Heart left ventricle (tissue), 16 donors: ENCODE results near the gene SMIM23. TPM values are rescaled to one million over a fixed set of nuclear protein-coding genes. Genes with fewer than 3 reads are reported as not detected.

Experiments used
- ATAC-seq, 4 donors: fragments of 200-7000 bp; cut with Tn5 transposase; one replicate each; pipeline ENCODE4 v1.9.1; 2020 to 2022; ENCODE audit warnings: moderate library complexity in 4 of 4, mild to moderate bottlenecking in 3 of 4, moderate number of reproducible peaks in 1 of 4
- DNase-seq, 5 donors: peaks; one replicate each; pipeline ENCODE4 v3.0.0-alpha.2; 2020
- H3K27ac ChIP-seq, 12 donors: fragments of 200-600 bp; sonication (generic) in 4 of 12; one replicate each; pipeline versions ENCODE4 v1.5.0 to v1.8.0; 2016 to 2022; ENCODE audit warnings: mild to moderate bottlenecking in 2 of 12
- H3K27me3 ChIP-seq, 9 donors: fragments of 200-600 bp; sonication (generic) in 2 of 9; one replicate each; pipeline versions ENCODE4 v1.5.1 to v1.8.0; 2016 to 2022; ENCODE audit warnings: mild to moderate bottlenecking in 3 of 9
- H3K36me3 ChIP-seq, 9 donors: fragments of 200-600 bp; sonication (generic) in 2 of 9; one replicate each; pipeline versions ENCODE4 v1.5.0 to v1.8.0; 2018 to 2022; ENCODE audit warnings: mild to moderate bottlenecking in 2 of 9
- H3K4me1 ChIP-seq, 12 donors: fragments of 200-600 bp; sonication (generic) in 4 of 12; one replicate each; pipeline versions ENCODE4 v1.5.0 to v1.8.0; 2016 to 2022; ENCODE audit warnings: mild to moderate bottlenecking in 3 of 12
- H3K4me3 ChIP-seq, 12 donors: fragments of 200-600 bp; sonication (generic) in 4 of 12; one replicate each; pipeline versions ENCODE4 v1.5.0 to v1.8.0; 2017 to 2022; ENCODE audit warnings: mild to moderate bottlenecking in 9 of 12, moderate library complexity in 4 of 12
- H3K9me3 ChIP-seq, 12 donors: fragments of 200-600 bp; sonication (generic) in 4 of 12; one replicate each; pipeline versions ENCODE4 v1.5.0 to v1.8.0; 2016 to 2022; ENCODE audit warnings: mild to moderate bottlenecking in 1 of 12
- CTCF ChIP-seq, 12 donors: fragments of 200-600 bp; sonication (generic) in 4 of 12; IDR thresholded peaks; one replicate each; pipeline versions ENCODE4 v1.5.0 to v1.8.0; 2018 to 2022; ENCODE audit warnings: antibody characterized with exemption in 12 of 12, mild to moderate bottlenecking in 5 of 12
- POLR2A ChIP-seq, 2 donors: fragments of 450-650 bp; IDR thresholded peaks; one replicate each; pipeline ENCODE4 v1.6.1; 2017; ENCODE audit warnings: antibody characterized with exemption in 2 of 2, mild to moderate bottlenecking in 2 of 2, moderate library complexity in 2 of 2
- WGBS, 4 donors: extraction: QIAGEN DNeasy Blood & Tissue Kit in 2 of 4; methylation state at CpG; one replicate each; pipeline versions ENCODE4 v1.1.5 to v1.1.7; 2013 to 2018; 5-methylcytosine and 5-hydroxymethylcytosine counted together
- intact Hi-C, 10 donors: fragments of 100-400 bp; cut with DNase I; formaldehyde crosslinking; loops; one replicate each; pipeline versions ENCODE4 v1.11.1 to v1.14.2; 2022
- polyA plus RNA-seq, 2 donors: library from polyadenylated mRNA; stranded (reverse); fragments of 200-250 nt; gene quantifications; one replicate each; pipeline ENCODE4 v1.2.3, GENCODE V29; 2013
- total RNA-seq, 9 donors: library from RNA; depleted of rRNA in 2 of 9; stranded (reverse); fragments of >200 nt in 2 of 9; fragmentation: NEBNext Ultra II Directional in 3 of 9; extraction: Animal tissue kit (Norgen Biotek cat#: 25700) in 3 of 9; gene quantifications; one replicate each; pipeline versions ENCODE4 v1.1.0 to v1.2.4, GENCODE V29; 2016 to 2023
- donor health status: ischemic (EF 13 %, LVEDD 7.1; RV severe dilation, severe dysfunction).
- donor health status: healthy with polysubstance abuse.
- donor health status: DM: no; HTN: yes; CAD: no.
- donor health status: DM: no; HTN: no; CAD: no.
- donor health status: ischemic (EF 25% LVEDD 6.9; RV normal size, moderate dysfunction).
- donor health status: ischemic (EF 25% LVEDD 5.7; RV mildly dilated, moderate dysfunction).
- donor health status: healthy.
- donor health status: DM: yes; HTN: yes; CAD: no.
- donor health status: ischemic (EF 35%, LVEDD 5.7; RV mildly dilated, moderate dysfunction).
- donor health status: nonischemic (EF 11% LVEDD 7.7; RV severe dilation, severe dysfunction).
- donor health status: DM: yes; HTN: yes; CAD: no.
- donor health status: PGD.
- donor health status: ischemic (EF 29% LVEDD 5.4; RV normal size, mild dysfunction).
- donor health status: nonischemic (EF 23%, LVEDD 6.1; RV moderate dilation, normal function).

SMIM23 gene
- total and polyA plus RNA-seq, 11 donors = not detected

- TF ChIP-seq CTCF (IDR thresholded peaks at IDR 0.05) = no peak
- no peak for TF ChIP-seq POLR2A (IDR thresholded peaks at IDR 0.05)
- peaks cover 0 to 7% (median 0%) of the 10 kb centered on the region in 9 donors for H3K27me3 ChIP-seq
- no peaks in the 10 kb centered on the region for H3K36me3 ChIP-seq
- WGBS, 4 donors = 86 to 95% (median 91%) methylated on average over 1 of the region's 1 CpG
- H3K4me3 ChIP-seq = no peak overlapping the region
- H3K27ac ChIP-seq = no peak overlapping the region
- intact Hi-C loops = no loop called here
- H3K9me3 ChIP-seq = no peaks in the 10 kb centered on the region
- ATAC-seq (no peak), DNase-seq (no peak)
- H3K4me1 ChIP-seq = no peaks in the 10 kb centered on the region
Measured at GRCh38 chr5:171789353-171789752, 3.7 kb downstream of the SMIM23 start.

- Histone ChIP-seq H3K36me3 (no peaks in the 10 kb centered on the region), H3K27me3 (peaks cover 0 to 7% (median 0%) of the 10 kb centered on the region in 9 donors), H3K9me3 (no peaks in the 10 kb centered on the region), H3K4me1 (no peaks in the 10 kb centered on the region), H3K27ac (no peak overlapping the region), H3K4me3 (no peak overlapping the region)
- TF ChIP-seq POLR2A (IDR thresholded peaks at IDR 0.05) = no peak
- TF ChIP-seq CTCF (IDR thresholded peaks at IDR 0.05) = no peak
- intact Hi-C loops = no loop called here
- 83 to 88% (median 87%) methylated on average over 2 of the region's 2 CpGs for WGBS, 4 donors
- ATAC-seq = no peak
- no peak for DNase-seq
Measured at GRCh38 chr5:171790408-171790807, 4.8 kb downstream of the SMIM23 start.

GRCh38 chr5:171794470-171794960 lies 8.9 kb downstream of the SMIM23 start:
- WGBS, 4 donors = 44 to 64% (median 51%) methylated on average over 2 of the region's 2 CpGs
- peak in 1 of 4 donors; percentile 45 for ATAC-seq

GRCh38 chr5:171795381-171795780 lies 9.8 kb downstream of the SMIM23 start:
- Histone ChIP-seq H3K4me1 (no peaks in the 10 kb centered on the region), H3K27ac (no peak overlapping the region), H3K4me3 (no peak overlapping the region), H3K27me3 (peaks cover 0 to 4% (median 0%) of the 10 kb centered on the region in 9 donors), H3K36me3 (no peaks in the 10 kb centered on the region), H3K9me3 (no peaks in the 10 kb centered on the region)
- WGBS, 4 donors = 85 to 93% (median 88%) methylated on average over 2 of the region's 2 CpGs
- DNase-seq (no peak), ATAC-seq (no peak)
- intact Hi-C loops = no loop called here
- TF ChIP-seq CTCF (IDR thresholded peaks at IDR 0.05) = no peak
- no peak for TF ChIP-seq POLR2A (IDR thresholded peaks at IDR 0.05)

More at GRCh38 chr5:171794470-171794960, 8.9 kb downstream of the SMIM23 start:
- no peaks in the 10 kb centered on the region for H3K9me3 ChIP-seq
- no peaks in the 10 kb centered on the region for H3K36me3 ChIP-seq
- H3K4me1 ChIP-seq = no peaks in the 10 kb centered on the region
- H3K27me3 ChIP-seq = peaks cover 0 to 7% (median 0%) of the 10 kb centered on the region in 9 donors
- TF ChIP-seq CTCF (IDR thresholded peaks at IDR 0.05) = no peak
- TF ChIP-seq POLR2A (IDR thresholded peaks at IDR 0.05) = no peak
- H3K27ac ChIP-seq = no peak overlapping the region
- DNase-seq = no peak
- no peak overlapping the region for H3K4me3 ChIP-seq
- intact Hi-C loops = no loop called here
